ENCODE measurements around the gene RPL13A.
"Not testable (repeated sequence)": the region's sequence is repeated elsewhere in the genome, so short reads cannot be mapped to it uniquely, and the experiment has no call there.

Gene RPL13A

GRCh38 chr19:49487277-49488045 is at the start of gene RPL13A:
RPL13A (plus strand) TSS chr19:49487608; CDS start chr19:49487630, 22 bp downstream.
- DNase-seq (ENCODE audit: low read depth in 2 of 2): peak; percentile 99

DNA sequence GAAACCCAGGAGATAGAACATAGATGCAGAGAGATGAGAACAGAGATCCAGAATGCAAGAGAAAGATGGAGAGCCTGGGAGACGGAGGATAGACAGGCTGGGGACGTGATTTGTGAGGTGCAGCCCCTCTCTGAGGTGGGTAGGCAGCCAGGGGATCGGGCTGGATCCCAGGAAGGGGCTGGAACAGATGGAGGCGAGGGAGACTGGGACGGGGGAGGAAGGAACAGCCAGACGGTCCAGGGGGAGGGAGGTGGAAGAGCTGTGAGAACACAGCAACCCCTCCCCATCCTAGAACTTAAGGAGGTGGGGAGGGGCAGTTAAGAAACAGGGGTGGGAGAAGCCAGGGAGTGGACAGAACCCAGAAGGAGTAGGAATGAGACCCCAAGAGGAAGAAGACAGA is 49.1 kb upstream of the RPL13A start:
- no peak for DNase-seq (ENCODE audit: low read depth in 2 of 2)

DNA sequence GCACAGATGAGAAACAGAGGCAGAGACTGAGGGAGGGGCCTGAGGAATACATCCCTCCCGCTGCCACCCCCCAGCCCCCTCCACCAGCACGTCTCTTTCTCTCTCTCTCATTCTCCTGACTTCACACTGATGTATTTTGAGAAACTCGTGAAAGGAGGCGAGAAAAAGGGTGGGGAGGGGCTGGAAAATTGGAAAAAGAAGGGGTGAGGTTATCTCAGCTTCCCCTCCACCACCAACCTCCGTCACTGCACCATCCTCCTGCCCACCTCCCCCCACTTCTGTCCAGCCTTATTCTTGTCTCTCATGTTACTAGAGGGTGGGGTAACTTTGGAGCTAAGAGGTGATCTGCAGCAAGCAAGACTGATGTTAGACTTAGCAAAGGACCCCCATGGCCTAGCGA is 47.6 kb upstream of the RPL13A start:
- no peak for DNase-seq (ENCODE audit: low read depth in 2 of 2)

DNA sequence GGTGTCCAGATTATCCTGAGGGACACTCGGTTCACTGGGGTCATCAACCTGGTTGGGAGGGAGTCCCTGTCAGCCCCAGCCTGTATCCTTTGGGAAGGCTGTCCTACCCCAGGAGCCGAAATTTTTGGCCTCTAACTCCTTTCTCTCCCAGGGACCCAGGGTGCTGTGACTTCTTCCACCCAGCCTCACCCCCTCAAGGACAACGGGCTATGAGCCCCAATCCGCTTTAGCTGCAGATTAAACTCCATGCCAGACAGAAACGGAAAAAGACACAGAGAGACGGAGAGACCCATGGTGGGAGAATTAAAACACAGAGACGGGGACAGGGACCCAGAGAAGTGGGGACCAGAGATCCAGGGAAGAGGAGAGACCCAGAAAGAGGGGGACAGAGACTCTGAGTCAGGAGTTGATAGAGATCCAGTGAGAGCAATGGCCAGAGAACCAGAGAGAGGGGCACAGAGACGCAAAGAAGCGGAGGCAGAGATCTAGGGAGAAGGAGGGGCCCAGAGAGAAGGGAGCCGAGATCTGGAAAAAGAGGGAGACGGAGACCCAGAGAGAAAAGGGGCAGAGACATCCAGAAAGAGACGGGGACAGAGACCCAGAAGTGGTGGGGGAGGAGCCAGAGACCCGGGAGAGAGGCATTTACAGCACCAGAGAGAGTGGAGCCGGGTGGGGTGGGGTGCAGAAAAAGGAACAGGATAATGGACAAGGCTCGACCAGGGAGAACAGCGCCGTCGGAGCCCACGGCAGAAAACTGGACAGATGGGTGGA is 46.8 kb upstream of the RPL13A start:
- no peak for DNase-seq (ENCODE audit: low read depth in 2 of 2)

DNA sequence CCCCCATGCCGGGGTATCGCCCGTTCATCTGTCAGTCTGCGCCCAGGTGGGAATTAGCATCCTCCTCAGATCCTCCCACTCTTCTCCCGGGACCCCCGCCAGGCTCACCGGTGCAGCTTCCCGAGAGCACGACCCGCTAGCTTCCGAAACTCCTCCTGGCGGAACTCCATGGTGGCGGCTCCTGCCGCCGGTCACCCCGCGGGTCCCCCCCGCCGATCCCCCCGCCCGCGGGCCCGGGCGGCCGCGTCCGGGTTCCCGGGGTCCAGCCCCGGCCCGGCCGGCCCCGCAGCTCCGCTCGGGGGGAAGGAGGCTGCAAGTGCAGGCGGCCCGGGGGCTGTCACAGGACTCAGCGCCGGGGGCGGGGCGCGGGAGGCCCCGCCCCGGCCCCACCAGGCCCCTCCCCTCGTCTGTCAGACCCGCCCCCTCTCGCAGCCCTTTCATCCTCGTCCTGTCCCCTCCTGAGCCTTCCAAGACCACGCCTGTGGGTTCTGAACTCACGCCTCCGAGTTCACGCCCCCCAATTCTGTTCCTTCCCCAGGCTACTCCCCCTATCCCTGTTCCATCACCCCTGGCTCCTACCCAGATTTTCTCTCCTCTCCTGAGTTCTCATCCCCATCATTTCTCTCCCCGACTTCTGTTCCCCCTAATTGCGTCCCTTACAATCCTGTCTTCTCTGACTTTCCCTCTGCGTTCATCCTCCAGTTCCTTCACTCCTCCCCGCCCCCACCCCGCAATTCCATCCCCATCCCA is 46.0 kb upstream of the RPL13A start, which contains the start of gene SLC17A7:
Gene SLC17A7 (minus strand): TSS at position 318 of the 750 bp plus-strand sequence. CDS start 148 bp downstream, at position 170.
- DNase-seq (ENCODE audit: low read depth in 2 of 2): no peak

GRCh38 chr19:49441960-49442350 is 45.5 kb upstream of the RPL13A start:
- DNase-seq (ENCODE audit: low read depth in 2 of 2): no peak

- DNase-seq (ENCODE audit: low read depth in 2 of 2): no peak
These were observed 45.1 kb upstream of the RPL13A start for GRCh38 chr19:49442354-49442753.

DNA sequence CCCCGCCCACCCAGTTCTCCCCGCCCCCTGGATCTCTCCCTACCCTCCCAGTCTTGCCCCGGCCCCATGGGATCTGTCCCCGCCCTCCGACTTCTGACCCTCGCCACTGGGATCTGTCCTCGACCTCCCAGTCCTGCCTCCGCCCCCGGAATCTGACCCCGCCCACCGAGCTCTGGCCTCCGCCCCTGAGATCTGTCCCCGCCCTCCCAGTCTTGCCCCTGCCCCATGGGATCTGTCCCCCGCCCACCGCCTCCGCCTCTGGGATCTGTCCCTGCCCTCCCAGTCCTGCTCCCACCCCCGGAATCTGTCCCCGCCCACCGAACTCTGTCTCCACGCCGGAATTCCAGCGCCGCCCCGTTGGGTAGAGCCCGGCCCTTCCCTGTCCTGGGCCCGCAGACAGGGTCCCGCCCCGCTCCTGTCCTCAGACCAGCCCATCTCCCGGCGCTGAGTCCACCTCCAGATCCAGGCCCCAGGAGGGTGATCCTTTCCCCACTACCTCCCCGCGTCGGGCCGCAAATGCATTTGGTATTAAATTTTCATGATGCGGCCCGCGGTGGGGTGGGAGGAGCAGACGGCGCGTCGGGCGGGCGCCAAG is 44.5 kb upstream of the RPL13A start:
- DNase-seq (ENCODE audit: low read depth in 2 of 2): no peak

- peak; percentile 84 to 87 for DNase-seq (ENCODE audit: low read depth in 2 of 2)
These were observed 43.9 kb upstream of the RPL13A start for GRCh38 chr19:49443366-49444099.

- not testable (repeated sequence) for DNase-seq (ENCODE audit: low read depth in 2 of 2)
These were observed 43.2 kb upstream of the RPL13A start for GRCh38 chr19:49444100-49444700.

- DNase-seq (ENCODE audit: low read depth in 2 of 2): no peak
These were observed 41.4 kb upstream of the RPL13A start for GRCh38 chr19:49445997-49446396.

DNA sequence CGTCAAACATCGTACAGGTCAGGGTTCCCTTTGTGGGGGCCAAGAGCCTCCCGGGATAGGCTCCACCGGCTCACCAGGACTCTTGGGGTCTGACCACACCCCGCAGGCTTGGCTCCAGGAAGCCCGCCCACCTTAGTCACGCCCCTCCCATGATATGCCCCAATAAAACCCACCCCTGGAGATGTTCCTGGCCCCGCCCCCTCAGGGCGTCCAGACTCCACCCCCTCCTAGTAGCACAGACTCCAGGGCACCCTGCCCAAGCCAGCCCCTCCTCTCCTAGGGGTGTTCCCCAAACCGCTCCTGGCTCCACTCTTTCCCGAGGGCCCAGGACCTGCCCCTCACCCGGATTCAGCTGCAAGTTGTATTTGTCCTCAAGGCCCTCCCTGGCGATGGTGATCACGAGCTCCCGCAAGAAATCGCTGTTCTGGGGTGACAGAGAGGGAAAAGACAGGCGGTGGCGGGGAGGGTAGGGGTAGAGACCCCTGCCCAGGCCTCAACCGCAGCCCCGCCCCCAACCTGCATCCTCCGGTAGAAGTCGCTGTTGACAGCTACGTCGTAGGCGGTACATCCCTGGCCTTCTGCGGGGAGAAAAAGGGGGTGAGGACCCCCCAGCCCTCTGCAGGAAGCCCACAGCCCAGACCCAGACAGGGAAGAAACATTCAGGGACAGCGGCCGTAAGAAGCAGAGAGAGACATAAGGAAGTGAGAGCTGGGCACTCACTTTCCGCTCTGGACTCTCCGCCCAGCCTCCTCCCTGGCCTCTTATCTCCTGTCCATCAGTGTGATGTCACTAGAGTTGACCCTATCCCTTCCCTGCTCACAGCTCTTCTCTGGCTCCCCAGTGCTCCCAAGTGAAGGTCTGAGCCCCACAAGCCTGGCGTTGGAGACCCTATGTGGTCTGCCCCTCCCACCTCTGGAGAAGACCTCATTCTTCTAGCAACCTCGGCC is 39.6 kb upstream of the RPL13A start:
- no peak for DNase-seq (ENCODE audit: low read depth in 2 of 2)

- no peak for DNase-seq (ENCODE audit: low read depth in 2 of 2)
These were observed 39.0 kb upstream of the RPL13A start for GRCh38 chr19:49448432-49448786.

DNA sequence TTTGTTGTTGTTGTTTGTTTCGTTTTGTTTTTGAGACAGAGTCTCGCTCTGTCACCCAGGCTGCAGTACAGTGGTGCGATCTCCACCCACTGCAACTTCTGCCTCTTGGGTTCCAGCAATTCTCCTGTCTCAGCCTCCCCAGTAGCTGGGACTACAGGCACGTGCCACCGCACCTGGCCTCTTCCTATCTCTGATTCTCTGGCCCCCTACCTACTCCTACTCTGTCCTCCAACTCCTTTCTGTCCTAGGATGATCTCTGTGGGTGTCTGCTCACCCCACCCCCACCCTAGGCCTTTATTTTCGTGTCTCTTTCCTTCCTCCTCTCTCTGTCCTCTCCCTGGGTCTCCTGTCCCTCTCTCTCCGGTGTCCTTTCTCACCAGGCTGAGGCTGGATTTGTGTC is 37.0 kb upstream of the RPL13A start:
- DNase-seq (ENCODE audit: low read depth in 2 of 2): no peak

GRCh38 chr19:49451430-49452181 is 35.8 kb upstream of the RPL13A start, which contains the start of gene PIH1D1:
PIH1D1 (minus strand) TSS chr19:49451814; CDS start chr19:49451574, 240 bp downstream.
- peak; percentile 86 to 88 for DNase-seq (ENCODE audit: low read depth in 2 of 2)

DNA sequence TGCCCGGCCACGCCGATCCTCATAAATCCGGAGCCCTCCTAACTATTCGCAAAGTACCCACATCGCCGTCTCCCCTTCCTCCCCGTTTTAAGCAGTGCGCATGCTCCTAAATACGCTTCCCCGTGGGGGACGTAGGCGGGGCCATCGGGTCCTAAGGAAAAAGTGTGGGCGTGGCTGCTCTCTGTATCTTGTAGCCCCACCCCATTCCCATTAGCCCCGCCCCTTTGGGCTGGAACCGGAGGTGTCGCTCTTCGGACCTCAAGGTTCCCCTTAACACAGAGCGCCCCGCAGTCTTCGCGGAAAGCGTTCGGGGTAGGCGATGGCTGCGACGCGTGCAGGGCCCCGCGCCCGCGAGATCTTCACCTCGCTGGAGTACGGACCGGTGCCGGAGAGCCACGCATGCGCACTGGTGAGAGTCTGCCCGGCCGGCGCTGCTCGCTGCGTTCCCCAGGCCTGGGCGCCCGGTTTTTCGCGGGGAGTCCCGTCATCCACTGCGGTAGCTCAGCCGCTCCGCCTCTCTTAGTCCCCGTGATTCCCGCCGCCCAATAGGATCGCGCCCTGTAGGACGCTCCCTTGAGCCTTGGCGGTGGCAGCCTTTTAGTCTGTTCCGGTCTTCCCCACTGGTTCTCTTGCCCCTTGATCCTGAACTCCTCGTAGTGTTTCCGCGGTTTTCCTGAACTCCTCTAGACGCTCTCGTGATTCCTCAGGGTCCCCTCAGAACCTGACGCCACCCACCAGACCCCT is 34.2 kb upstream of the RPL13A start, which contains the start of gene ALDH16A1:
Gene ALDH16A1 (plus strand): TSS at position 213 of the 744 bp plus-strand sequence. CDS start 107 bp downstream, at position 320.
- DNase-seq (ENCODE audit: low read depth in 2 of 2): peak; percentile 90 to 92

DNA sequence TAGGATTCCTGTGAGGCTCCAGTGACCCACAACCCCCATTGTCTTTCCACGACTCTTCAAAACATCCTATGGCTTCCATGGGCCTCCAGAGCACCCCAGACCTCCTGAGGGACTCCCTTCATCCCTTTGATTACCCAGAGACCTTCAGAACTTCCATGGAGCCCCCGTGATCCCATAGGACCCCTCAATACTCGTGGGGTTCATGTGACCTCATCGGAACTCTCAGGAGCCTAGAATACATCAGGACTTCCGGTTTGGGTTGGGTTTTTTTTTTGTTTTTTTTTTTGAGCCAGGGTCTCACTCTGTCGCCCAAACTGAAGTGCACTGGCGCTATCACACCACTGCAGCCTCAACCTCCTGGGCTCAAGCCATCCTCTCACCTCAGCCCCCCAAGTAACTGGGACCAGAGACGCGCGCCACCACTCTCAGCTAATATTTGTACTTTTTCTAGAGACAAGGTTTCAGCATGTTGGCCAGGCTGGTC is 33.6 kb upstream of the RPL13A start:
- DNase-seq (ENCODE audit: low read depth in 2 of 2): no peak

- DNase-seq (ENCODE audit: low read depth in 2 of 2): no peak
These were observed 31.6 kb upstream of the RPL13A start for GRCh38 chr19:49455773-49456172.

All from stimulated activated CD8-positive, alpha-beta memory T cell treated with anti-CD3 and anti-CD28 coated beads, Interleukin-7, amount 100 ng/mL, for 1 hour (primary cell).